K562 (cell line): ENCODE measurements around the gene DCST1.

Experiments
- CTCF ChIP-seq, 3 experiments: IDR thresholded peaks in 2 of 3; conservative IDR thresholded peaks in 1 of 3; 2 replicates each; pipeline ENCODE4 v1.5.1; 2011 to 2012; ENCODE audit warnings: low read length in 3 of 3, mild to moderate bottlenecking in 3 of 3, control low read depth in 2 of 3, improper control_type of control experiment in 1 of 3, inconsistent platforms in 1 of 3, low read depth in 1 of 3, mixed read lengths in 1 of 3, moderate library complexity in 1 of 3; ENCODE audit not compliant: insufficient read depth in 2 of 3
- HNRNPUL1 ChIP-seq: fragments of 200-400 bp; formaldehyde crosslinking; IDR thresholded peaks from 2 replicates; pipeline ENCODE4 v1.6.1; 2017; ENCODE audit warnings: low read length
- JUNB ChIP-seq: fragments of 450-650 bp; formaldehyde crosslinking; conservative IDR thresholded peaks from 2 replicates; pipeline ENCODE4 v1.4.0; 2020; ENCODE audit warnings: mild to moderate bottlenecking
- PATZ1 ChIP-seq: fragments of 250-450 bp; sonication (Bioruptor Pico); IDR thresholded peaks from 2 replicates; pipeline ENCODE4 v1.5.0; 2020; ENCODE audit warnings: mild to moderate bottlenecking, borderline replicate concordance
- PHB ChIP-seq: fragments of 250-450 bp; sonication (Bioruptor Pico); IDR thresholded peaks from 2 replicates; pipeline ENCODE4 v1.5.0; 2021
- POLR2A ChIP-seq: fragments of 450-650 bp; conservative IDR thresholded peaks from 2 replicates; pipeline ENCODE4 v1.6.1; 2016
- POLR2AphosphoS5 ChIP-seq: IDR thresholded peaks from 2 replicates; pipeline ENCODE4 v1.6.1; 2011; ENCODE audit warnings: mild to moderate bottlenecking, low read depth, low read length, moderate library complexity; ENCODE audit not compliant: control insufficient read depth, insufficient read depth
- SIN3B ChIP-seq: fragments of 450-650 bp; IDR thresholded peaks from 2 replicates; pipeline ENCODE4 v1.6.1; 2017; ENCODE audit warnings: low read depth, mild to moderate bottlenecking, moderate library complexity

- TF ChIP-seq HNRNPUL1 (no peak), POLR2A (peak; percentile 80), CTCF (IDR thresholded peaks at IDR 0.05 in 2 of 3, conservative IDR thresholded peaks at IDR 0.05 in 1 of 3; ENCODE audit: insufficient read depth in 2 of 3, low read depth in 1 of 3, low read length in 3 of 3) (peak in 1 of 3 experiments; percentile 18; a peak in 3 of 6 replicates), JUNB (CRISPR knock-in tag) (peak; percentile 58), POLR2AphosphoS5 (peak; percentile 65), PHB (CRISPR knock-in tag) (no peak), SIN3B (no peak; the same call in none of the 2 replicates), PATZ1 (CRISPR knock-in tag) (peak; percentile 63; the same call in 1 of the 2 replicates)
Observed at GRCh38 chr1:155000726-155001424, 32.7 kb upstream of the DCST1 start.
